RWPE2 (cell line): ENCODE results near the gene ACTC1.

Source experiments
- ATAC-seq: fragments of 200-7000 bp; cut with Tn5 transposase; 3 replicates; pipeline ENCODE4 v1.9.1; 2021; ENCODE audit warnings: low read depth
- DNase-seq: peaks from one replicate; pipeline ENCODE4 v3.0.0-alpha.2; 2020; ENCODE audit warnings: low spot score
- H3K27ac ChIP-seq: fragments of 450-650 bp; 2 replicates; pipeline ENCODE4 v1.5.1; 2017; ENCODE audit warnings: mild to moderate bottlenecking; ENCODE audit not compliant: poor library complexity, severe bottlenecking
- H3K27me3 ChIP-seq: fragments of 250-450 bp; sonication (Bioruptor Pico); 2 replicates; pipeline ENCODE4 v1.5.1; 2021; ENCODE audit warnings: mild to moderate bottlenecking, moderate library complexity; ENCODE audit not compliant: insufficient read depth, poor library complexity, severe bottlenecking
- H3K36me3 ChIP-seq: fragments of 250-450 bp; sonication (Bioruptor Pico); 2 replicates; pipeline ENCODE4 v1.5.1; 2020; ENCODE audit warnings: low read depth, mild to moderate bottlenecking, moderate library complexity
- H3K4me1 ChIP-seq: fragments of 250-450 bp; sonication (Bioruptor Pico); 2 replicates; pipeline ENCODE4 v1.5.1; 2021; ENCODE audit warnings: mild to moderate bottlenecking, moderate library complexity; ENCODE audit not compliant: insufficient read depth, poor library complexity, severe bottlenecking
- H3K4me3 ChIP-seq: fragments of 250-450 bp; sonication (Bioruptor Pico); 2 replicates; pipeline ENCODE4 v1.5.1; 2021; ENCODE audit warnings: mild to moderate bottlenecking, moderate library complexity; ENCODE audit not compliant: severe bottlenecking
- H3K9me3 ChIP-seq: fragments of 250-450 bp; sonication (Bioruptor Pico); 2 replicates; pipeline ENCODE4 v1.5.1; 2021; ENCODE audit warnings: mild to moderate bottlenecking, moderate library complexity; ENCODE audit not compliant: severe bottlenecking
- TF ChIP-seq, protein P1 (sequence below): fragments of 450-650 bp; IDR thresholded peaks from one replicate; pipeline ENCODE4 v1.5.1; 2017; ENCODE audit warnings: mild to moderate bottlenecking, moderate library complexity; ENCODE audit not compliant: poor library complexity, severe bottlenecking

The ACTC1 gene

DNA sequence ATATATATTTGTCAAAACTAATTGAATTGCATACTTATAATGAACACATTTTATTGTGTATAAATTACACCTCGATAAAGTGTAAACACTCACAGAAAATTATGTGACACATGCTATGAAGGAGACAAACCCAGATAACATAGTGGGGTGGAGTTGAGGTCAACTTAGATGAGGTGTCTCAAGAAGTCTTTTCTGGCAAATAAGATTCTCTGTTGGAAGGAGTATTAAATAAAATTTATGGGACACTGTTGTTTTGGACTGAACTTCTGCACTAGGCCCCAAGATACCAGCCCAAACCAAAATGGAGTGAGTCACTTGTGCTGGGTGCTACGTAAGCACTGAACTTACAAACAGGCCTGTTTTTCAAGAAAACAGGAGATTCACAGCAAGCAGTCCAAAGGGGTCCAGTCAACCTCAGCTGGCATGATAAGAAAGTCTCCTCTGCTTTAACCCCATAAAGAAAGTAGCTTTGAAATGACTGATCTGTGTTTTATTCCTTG is 18.7 kb downstream of the ACTC1 start:
- Histone ChIP-seq H3K4me3 (no peak overlapping the region), H3K27ac (no peak overlapping the region), H3K9me3 (no peaks in the 10 kb centered on the region), H3K4me1 (no peaks in the 10 kb centered on the region), H3K36me3 (no peaks in the 10 kb centered on the region), H3K27me3 (peaks cover 35% of the 10 kb centered on the region)
- TF ChIP-seq, protein P1, sequence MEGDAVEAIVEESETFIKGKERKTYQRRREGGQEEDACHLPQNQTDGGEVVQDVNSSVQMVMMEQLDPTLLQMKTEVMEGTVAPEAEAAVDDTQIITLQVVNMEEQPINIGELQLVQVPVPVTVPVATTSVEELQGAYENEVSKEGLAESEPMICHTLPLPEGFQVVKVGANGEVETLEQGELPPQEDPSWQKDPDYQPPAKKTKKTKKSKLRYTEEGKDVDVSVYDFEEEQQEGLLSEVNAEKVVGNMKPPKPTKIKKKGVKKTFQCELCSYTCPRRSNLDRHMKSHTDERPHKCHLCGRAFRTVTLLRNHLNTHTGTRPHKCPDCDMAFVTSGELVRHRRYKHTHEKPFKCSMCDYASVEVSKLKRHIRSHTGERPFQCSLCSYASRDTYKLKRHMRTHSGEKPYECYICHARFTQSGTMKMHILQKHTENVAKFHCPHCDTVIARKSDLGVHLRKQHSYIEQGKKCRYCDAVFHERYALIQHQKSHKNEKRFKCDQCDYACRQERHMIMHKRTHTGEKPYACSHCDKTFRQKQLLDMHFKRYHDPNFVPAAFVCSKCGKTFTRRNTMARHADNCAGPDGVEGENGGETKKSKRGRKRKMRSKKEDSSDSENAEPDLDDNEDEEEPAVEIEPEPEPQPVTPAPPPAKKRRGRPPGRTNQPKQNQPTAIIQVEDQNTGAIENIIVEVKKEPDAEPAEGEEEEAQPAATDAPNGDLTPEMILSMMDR: no peak
- no peak; the same call in 2 of the 3 replicates for ATAC-seq
- no peak for DNase-seq

DNA sequence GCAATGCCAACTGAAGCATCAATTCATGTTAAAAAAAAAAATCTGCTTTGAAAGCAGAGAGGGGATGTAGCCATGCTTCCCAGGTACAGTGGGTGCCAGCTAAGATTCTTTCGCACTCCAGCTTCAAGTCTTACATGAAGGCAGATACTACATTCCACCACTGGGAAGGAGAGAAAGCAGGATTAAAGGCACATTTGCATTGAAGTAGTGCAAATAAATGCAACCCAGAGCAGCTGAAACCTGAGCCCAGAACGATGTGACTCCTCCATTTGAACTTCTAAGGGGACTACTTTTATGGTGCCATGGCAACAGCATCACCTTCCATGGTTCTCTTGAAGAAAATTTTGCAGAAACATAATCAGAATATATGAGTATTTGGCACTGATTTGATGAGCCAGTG is 21.4 kb downstream of the ACTC1 start:
- H3K36me3 ChIP-seq: no peaks in the 10 kb centered on the region
- DNase-seq (no peak), ATAC-seq (no peak)
- H3K9me3 ChIP-seq: no peaks in the 10 kb centered on the region
- H3K27ac ChIP-seq: no peak overlapping the region
- H3K4me1 ChIP-seq: no peaks in the 10 kb centered on the region
- H3K4me3 ChIP-seq: no peak overlapping the region
- TF ChIP-seq, protein P1: no peak
- H3K27me3 ChIP-seq: peaks cover 40% of the 10 kb centered on the region

DNA sequence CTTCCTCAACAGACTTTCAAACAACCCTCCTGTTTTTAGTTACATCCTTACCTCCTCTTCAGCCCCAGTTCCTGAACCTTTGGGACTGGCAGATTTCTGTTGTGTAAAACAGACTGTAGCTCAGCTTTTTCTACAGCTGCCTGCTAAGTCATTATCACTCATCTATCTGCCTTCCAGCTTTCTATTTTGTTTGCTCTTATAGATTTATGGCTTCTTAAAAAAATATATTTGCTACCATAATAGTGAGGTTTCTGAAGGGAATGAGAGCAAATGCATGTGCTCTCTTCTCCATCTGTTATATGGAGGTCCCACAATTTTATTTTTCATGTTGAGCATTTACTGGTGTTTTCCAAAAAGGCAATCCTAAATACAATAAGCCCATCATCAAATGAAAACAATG is 22.3 kb downstream of the ACTC1 start:
- no peak overlapping the region for H3K27ac ChIP-seq
- H3K4me3 ChIP-seq: no peak overlapping the region
- H3K9me3 ChIP-seq: no peaks in the 10 kb centered on the region
- DNase-seq: no peak
- no peaks in the 10 kb centered on the region for H3K4me1 ChIP-seq
- peaks cover 45% of the 10 kb centered on the region for H3K27me3 ChIP-seq
- TF ChIP-seq, protein P1: no peak
- H3K36me3 ChIP-seq: no peaks in the 10 kb centered on the region
- no peak for ATAC-seq

DNA sequence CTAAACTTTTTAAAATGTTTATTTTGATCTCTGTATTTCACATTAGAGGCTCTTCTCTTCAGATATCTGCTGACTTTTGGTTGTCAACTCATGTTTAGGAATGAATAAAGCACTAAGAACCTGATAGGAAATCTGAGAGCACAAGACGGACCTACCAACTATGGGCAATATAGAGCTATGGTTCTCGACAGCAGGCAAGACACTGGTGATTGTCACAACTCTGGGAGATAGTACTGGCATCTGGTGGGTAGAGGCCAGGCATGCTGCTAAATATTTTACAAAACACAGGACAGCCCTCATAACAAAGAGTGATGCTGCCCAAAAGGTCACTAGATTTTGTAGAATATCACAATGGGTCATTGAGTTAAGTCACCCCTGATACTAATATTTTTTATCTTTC is 23.0 kb downstream of the ACTC1 start:
- TF ChIP-seq, protein P1: no peak
- no peak for DNase-seq
- H3K27ac ChIP-seq: no peak overlapping the region
- no peak overlapping the region for H3K4me3 ChIP-seq
- H3K4me1 ChIP-seq: no peaks in the 10 kb centered on the region
- no peaks in the 10 kb centered on the region for H3K9me3 ChIP-seq
- no peak for ATAC-seq
- H3K36me3 ChIP-seq: no peaks in the 10 kb centered on the region
- peaks cover 45% of the 10 kb centered on the region for H3K27me3 ChIP-seq

DNA sequence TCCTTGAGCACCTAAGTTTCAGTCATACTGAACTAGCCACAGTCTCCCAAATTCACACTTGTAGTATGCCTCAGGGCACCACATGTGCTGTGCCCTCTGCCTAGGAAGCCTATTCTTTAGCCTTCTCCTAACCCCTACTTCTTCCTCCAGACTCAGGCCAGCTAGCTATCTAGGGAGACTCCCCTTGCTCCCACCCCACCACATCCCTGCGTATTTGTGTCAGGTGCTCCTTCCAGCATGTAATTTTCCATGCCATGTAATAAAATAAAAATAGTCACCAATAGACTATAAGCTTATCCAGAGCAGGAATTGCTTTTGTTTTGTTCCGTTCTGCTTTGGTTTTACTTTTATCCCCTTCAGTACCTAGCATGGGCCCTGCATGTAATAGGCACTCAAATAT is 25.6 kb downstream of the ACTC1 start:
- no peaks in the 10 kb centered on the region for H3K9me3 ChIP-seq

More for the DNA sequence above, 25.6 kb downstream of the ACTC1 start:
- Histone ChIP-seq H3K4me3 (no peak overlapping the region), H3K27ac (no peak overlapping the region), H3K36me3 (no peaks in the 10 kb centered on the region), H3K4me1 (no peaks in the 10 kb centered on the region), H3K27me3 (peaks cover 40% of the 10 kb centered on the region)
- no peak for ATAC-seq
- DNase-seq: no peak
- TF ChIP-seq, protein P1: no peak
